Umbilical cord (tissue), 2 donors: ENCODE data around the gene PDE11A. TPM values are rescaled to one million over a fixed set of nuclear protein-coding genes. Genes with fewer than 3 reads are reported as not detected.
"Not testable (repeated sequence)": the region's sequence is repeated elsewhere in the genome, so short reads cannot be mapped to it uniquely, and the experiment has no call there.

Experiments
- DNase-seq: peaks from one replicate; pipeline ENCODE4 v3.0.0-alpha.2; 2015; ENCODE audit warnings: low spot score
- total RNA-seq: library from RNA; depleted of rRNA; stranded (reverse); fragments of >200 nt; gene quantifications from one replicate; pipeline ENCODE4 v1.2.3, GENCODE V29; 2014; ENCODE audit warnings: low replicate concordance; ENCODE audit not compliant: insufficient read depth

PDE11A gene
- total RNA-seq, 1 donor from 2014 or later = 0.72 TPM

- peak; percentile 1 for DNase-seq
These were observed 63.8 kb downstream of the PDE11A start for GRCh38 chr2:178008636-178009289.

- DNase-seq = no peak
These were observed 65.9 kb downstream of the PDE11A start for GRCh38 chr2:178006710-178007109.

GRCh38 chr2:178005756-178006155 lies 66.8 kb downstream of the PDE11A start:
- no peak for DNase-seq

GRCh38 chr2:178002038-178002437 lies 70.5 kb downstream of the PDE11A start:
- DNase-seq = no peak

- DNase-seq = no peak
These were observed 73.6 kb downstream of the PDE11A start for GRCh38 chr2:177998996-177999395.

- no peak for DNase-seq
These were observed 74.6 kb downstream of the PDE11A start for GRCh38 chr2:177998006-177998405.

- DNase-seq = no peak
These were observed 79.6 kb downstream of the PDE11A start for GRCh38 chr2:177992992-177993391.

- no peak for DNase-seq
These were observed 83.3 kb downstream of the PDE11A start for GRCh38 chr2:177989029-177989885.

- DNase-seq = peak; percentile 4
These were observed 87.8 kb downstream of the PDE11A start for GRCh38 chr2:177984749-177985148.

GRCh38 chr2:177983183-177983788 lies 89.3 kb downstream of the PDE11A start:
- DNase-seq = peak; percentile 34

GRCh38 chr2:177972782-177973181 lies 99.8 kb downstream of the PDE11A start:
- no peak for DNase-seq

GRCh38 chr2:177972123-177972522 lies 100.5 kb downstream of the PDE11A start:
- DNase-seq = no peak

GRCh38 chr2:177970670-177971454 lies 101.7 kb downstream of the PDE11A start:
- DNase-seq = no peak

GRCh38 chr2:177964892-177965291 lies 107.7 kb downstream of the PDE11A start:
- DNase-seq = no peak

- no peak for DNase-seq
These were observed 120.4 kb downstream of the PDE11A start for GRCh38 chr2:177952151-177952550.

- DNase-seq = not testable (repeated sequence)
These were observed 125.0 kb downstream of the PDE11A start for GRCh38 chr2:177947598-177947997.

- DNase-seq = not testable (repeated sequence)
These were observed 128.0 kb downstream of the PDE11A start for GRCh38 chr2:177944530-177944929.

- DNase-seq = no peak
These were observed 129.8 kb downstream of the PDE11A start for GRCh38 chr2:177942731-177943130.

- no peak for DNase-seq
These were observed 133.4 kb downstream of the PDE11A start for GRCh38 chr2:177939211-177939610.

GRCh38 chr2:177930916-177931315 lies 141.7 kb downstream of the PDE11A start:
- no peak for DNase-seq

GRCh38 chr2:177929662-177930522 lies 142.7 kb downstream of the PDE11A start:
- no peak for DNase-seq
